ENCODE results near the gene SH3BP5.

GRCh38 chr3:15325228-15325627 lies 7.2 kb downstream of the SH3BP5 start:
- no peak for TF ChIP-seq CTCF (conservative IDR thresholded peaks at IDR 0.05; ENCODE audit: low read length)
- TF ChIP-seq EZH2phosphoT487 (IDR thresholded peaks at IDR 0.05; ENCODE audit: borderline replicate concordance, low read depth, low read length), result no peak
